HG03060 (cell line): ENCODE data around the gene RFNG.

Experiments
- ATAC-seq: cut with Tn5 transposase; IDR thresholded peaks from one replicate; pipeline ENCODE4 v1.9.1; 2021; ENCODE audit warnings: low read depth, moderate number of reproducible peaks; ENCODE audit not compliant: unreplicated experiment

Gene RFNG

GRCh38 chr17:82078433-82078832 lies 26.8 kb upstream of the RFNG start:
- no peak for ATAC-seq

- no peak for ATAC-seq
Observed at GRCh38 chr17:82077617-82078358, 26.2 kb upstream of the RFNG start.

GRCh38 chr17:82076785-82077591 lies 25.4 kb upstream of the RFNG start:
- no peak for ATAC-seq

GRCh38 chr17:82076018-82076784 lies 24.6 kb upstream of the RFNG start:
- no peak for ATAC-seq

DNA sequence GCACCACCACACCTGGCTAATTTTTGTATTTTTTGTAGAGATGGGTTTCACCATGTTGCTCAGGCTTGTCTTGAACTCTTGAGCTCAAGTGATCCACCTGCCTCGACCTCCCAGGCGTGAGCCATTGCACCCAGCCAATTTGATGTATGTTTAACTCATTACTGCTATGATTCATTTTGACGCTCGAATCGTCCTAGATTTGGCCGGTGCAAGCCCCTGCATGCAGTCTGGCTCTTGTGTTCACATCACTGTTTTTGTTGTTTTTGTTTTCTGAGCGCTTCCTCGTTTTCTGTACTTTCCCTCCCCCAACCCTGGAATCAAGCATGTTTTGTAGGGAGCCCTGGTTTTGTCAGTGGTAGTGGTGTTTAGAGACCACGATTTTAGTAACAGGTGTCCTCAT lies 21.8 kb upstream of the RFNG start:
- ATAC-seq = no peak

DNA sequence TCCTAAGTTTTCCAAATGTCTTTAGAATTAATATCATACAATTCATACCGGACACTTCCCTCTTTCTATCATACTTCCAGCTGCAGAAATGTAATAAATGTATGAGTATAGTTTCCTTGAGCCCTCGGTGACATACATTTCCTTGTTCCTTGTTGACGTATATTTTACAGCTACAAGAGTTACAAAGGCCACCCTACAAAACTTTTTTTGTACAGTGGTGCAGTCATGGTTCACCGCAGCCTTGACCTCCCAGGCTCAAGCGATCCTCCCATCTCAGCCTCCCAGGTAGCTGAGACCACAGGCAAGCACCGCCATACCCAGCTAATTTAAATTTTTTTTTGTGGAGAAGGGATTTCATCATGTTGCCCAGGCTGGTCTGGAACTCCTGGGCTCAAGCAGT lies 21.2 kb upstream of the RFNG start:
- no peak for ATAC-seq

DNA sequence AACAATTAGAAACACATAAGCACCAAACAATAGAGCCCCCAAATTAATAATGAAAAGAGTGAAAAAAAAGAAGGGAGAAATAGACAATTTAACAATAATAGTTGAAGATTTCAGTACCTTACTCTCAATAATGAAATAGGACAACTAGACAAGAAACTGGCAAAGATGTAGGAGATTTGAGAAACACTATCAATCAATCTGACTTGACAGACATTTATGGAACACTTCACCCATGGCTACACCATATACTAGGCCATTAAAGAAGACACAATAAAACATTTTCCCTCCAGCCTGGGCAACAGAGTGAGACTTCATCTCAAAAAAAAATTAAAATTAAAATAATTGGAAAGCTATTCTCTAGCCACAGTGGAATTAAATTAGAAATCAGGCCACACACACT lies 19.0 kb upstream of the RFNG start:
- no peak for ATAC-seq

DNA sequence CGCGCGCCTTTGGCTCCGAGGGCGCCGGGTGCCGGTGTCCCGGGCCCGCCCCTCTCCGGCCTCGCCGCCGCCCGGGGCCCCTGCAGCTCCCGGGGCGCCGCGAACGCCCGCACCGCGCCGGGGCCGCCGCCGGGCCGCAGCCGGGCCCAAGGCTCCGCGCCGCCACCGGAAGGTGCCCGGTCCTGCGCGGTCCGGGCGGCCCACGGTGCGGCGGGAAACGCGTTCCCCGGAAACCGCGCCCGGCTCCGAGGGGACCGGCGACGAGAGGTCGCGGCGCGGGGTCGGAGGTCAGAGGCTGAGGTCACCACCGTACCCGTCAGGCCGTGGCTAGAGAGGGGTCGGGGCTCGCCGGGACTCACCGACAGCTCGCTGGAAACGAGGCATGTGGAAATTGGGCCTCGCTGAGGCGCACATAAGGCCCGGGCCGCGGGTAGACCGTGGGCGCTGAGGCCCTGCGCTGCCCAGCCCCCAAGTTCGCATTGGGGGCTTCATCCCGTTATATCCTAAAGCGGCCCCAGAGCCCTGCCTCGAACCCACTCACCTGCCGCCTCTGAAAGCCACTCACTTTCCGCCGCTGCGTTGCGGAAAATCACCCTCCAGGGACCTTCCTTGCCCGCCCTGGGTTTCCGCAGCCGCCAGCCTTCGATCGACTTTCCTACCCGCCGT lies 14.2 kb upstream of the RFNG start, which contains the start of gene DUS1L:
DUS1L (minus strand) TSS at position 167 of the 666 bp plus-strand sequence. CDS start 745 bp downstream, outside the sequence.
- ATAC-seq = no peak

DNA sequence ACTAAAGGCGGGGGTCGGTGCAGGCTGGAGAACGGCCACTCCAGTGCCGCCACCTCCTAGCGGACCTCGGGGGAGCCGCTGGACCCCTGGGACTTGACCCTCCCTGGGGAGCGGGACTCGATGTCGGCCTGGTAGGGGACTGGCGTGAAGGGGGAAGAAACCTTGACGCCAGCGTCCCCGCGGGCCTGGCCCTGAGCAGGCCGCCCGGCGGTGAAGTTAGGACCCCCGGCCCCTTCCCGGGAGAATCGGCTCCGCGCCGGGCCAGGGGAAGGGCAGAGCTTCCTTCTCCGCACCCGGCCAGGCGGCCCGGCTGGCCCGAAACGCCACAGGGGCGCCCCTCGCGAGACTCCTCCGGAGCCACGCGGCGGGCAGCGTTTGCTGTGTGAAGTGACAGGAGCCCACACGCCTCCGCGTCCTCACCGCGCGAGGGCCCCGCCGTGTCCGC lies 13.6 kb upstream of the RFNG start:
- ATAC-seq = no peak

DNA sequence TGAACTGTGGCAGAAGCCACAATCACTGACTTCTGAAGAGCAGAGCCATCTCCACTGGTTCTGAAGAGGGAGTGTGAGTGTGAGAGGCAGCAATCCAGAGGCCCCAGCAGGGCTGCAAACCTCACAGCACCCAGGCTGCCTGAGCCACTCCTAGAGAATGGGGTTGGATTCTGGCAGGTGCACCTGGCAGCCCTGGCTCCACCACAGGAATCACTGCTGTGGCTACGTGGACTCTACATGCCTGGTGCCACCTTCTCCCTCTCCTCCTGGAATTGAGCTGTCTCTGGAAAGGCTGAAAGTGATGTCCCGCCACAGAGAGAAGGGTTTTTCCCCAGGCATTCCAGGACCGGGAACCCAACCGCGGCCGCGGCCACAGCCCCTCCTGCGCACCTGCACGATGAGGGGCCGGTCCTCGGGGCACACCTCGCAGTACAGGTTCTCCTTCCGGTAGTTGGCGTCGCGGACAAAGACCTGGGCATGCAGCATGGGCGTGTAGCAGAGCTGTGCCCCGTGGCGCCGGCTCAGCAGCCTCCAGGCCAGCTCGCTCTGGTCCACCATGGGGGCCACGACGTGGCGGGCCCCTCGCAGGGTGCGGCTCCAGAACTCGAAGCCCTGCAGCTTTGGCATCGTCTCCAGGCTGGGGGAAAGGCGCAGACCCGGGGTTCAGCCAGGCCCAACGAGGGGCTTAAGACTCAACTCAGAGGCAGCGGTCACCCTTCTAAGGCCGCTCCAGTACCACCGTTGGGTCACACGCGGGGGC lies 13.0 kb upstream of the RFNG start:
- no peak for ATAC-seq

GRCh38 chr17:82063424-82064415 lies 12.1 kb upstream of the RFNG start:
- no peak for ATAC-seq

GRCh38 chr17:82062984-82063368 lies 11.4 kb upstream of the RFNG start:
- ATAC-seq = no peak

DNA sequence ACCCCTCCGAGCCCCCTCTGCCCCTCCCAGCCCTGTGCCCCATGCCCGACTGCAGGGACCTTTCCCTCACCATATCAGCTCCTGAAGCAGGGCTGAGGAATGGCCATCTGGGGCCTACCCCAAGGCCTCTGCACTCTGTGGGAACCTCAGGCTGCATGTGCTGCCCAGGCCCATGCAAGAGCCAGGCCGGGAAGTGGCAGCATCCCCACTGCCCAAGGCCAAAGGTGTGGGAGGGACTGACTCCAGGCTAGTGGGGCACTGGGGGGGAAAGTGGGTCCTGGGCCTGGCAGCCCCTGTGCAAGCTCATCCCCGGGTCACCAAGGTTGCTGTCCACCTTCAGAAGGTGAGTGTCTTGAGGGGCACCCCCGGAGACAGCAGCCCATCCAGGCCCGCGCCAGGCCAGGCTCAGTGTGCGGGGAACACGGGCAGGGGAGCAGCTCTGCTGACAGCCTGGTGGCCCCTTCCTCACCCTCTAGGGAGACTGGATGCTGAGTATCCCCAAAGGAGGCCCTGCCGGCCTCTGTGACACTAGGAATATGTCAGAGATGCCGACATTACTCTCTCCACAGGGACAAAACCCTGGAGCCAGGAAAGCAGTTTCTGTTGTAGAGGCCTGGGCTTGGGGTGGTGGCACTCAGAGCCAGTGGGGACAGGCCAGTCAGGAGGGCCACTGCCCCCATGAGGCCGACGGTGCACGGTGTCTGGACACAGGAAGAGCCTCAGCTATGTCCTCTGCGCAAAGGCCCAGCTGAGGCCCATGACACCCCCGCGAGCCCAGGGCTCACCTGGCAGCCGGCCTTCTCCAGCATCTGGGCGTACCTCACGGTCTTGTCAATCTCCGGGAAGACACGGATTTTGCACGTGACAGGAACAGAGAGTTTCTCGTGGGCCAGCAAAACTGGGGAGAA lies 10.7 kb upstream of the RFNG start:
- ATAC-seq = no peak

DNA sequence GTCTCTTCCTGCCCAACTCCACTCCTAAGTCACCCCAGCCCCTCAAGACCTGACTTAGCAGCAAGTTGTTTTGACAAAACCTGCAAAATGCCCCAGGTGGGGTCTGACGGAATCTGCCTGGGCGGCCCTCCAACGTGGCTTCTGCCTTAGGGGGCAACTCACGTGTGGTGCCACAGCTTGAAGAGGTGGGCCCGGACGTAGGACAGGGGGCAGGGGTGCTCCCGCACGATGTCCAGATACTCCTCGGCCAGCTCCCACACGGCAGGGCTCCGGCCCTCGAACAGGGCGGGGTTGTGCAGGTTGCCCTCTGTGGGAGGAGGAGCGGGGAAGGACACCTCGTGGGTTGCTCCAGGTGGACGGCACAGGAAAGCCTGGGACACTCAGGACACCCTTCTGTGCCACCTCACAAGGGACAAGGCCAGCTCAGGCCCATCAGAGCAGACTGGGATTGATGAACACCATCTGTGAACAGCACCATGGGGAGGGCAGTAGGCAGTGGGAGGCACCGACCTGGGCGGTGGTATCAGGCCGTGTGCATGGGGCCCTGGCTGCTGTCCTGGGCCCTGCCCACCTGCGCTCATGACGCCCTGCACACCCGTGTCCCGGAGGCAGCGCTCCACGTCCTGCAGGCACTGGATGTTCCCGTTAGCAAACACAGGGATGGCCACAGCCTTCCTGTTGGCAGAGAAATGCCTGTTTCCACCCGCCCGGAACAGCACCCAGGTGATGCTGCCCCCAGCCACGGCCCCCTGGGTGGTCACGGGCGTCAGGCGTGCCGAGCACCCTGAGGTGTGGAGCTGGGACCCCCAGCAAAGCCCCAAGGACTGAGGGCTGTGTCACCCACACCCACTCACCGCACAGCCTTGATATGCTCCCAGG lies 9.7 kb upstream of the RFNG start:
- ATAC-seq = no peak

- ATAC-seq = no peak
Observed at GRCh38 chr17:82060614-82061013, 9.0 kb upstream of the RFNG start.

GRCh38 chr17:82060001-82060380 lies 8.4 kb upstream of the RFNG start:
- ATAC-seq = no peak
